ENCODE results near the gene KRT5. TPM values are rescaled to one million over a fixed set of nuclear protein-coding genes. Genes with fewer than 3 reads are reported as not detected.

Gene KRT5
- total and polyA plus RNA-seq, 10 of the 15 experiments (the other 5 are each of a cell fraction or from before 2014, with no cell fraction given): 1.6 TPM; not detected in 9

GRCh38 chr12:52558781-52559445 is 38.7 kb upstream of the KRT5 start:
- no peak overlapping the region for H3K27ac ChIP-seq (ENCODE audit: control insufficient read depth, insufficient read depth)
- no peak overlapping the region for H3K9ac ChIP-seq (ENCODE audit: control insufficient read depth, insufficient read depth, low read length)
- H2AFZ ChIP-seq (ENCODE audit: control insufficient read depth, low read depth, low read length): no peak overlapping the region
- DNase-seq (ENCODE audit: low read depth, low spot score): no peak
- no peaks in the 10 kb centered on the region for H3K4me1 ChIP-seq (ENCODE audit: control insufficient read depth, insufficient read depth, low read length)
- peaks cover 4% of the 10 kb centered on the region in 2 experiments; a peak in 3 of 4 replicates for H3K27me3 ChIP-seq (replicated peaks in 1 of 2; ENCODE audit: control insufficient read depth in 2 of 2, insufficient read depth in 2 of 2, low read length in 1 of 2)
- no peak overlapping the region for H3K4me3 ChIP-seq
- WGBS (ENCODE audit: insufficient coverage, insufficient replicate concordance, low lambda C conversion rate, missing lambda C conversion rate): 23% methylated on average over 8 of the region's 8 CpGs
- ChIA-PET POLR2A (no interaction called here), RAD21 (ENCODE audit: unreplicated experiment) (no interaction called here), SMC1A (ENCODE audit: uncharacterized antibody, unreplicated experiment) (no interaction called here), CTCF (no interaction called here)
- FAIRE-seq: no peak
- no TSS peak for BruUV-seq (replicated peaks)
- no peak overlapping the region for H3K4me2 ChIP-seq (ENCODE audit: control insufficient read depth, insufficient read depth)
- no peaks in the 10 kb centered on the region for H3K79me2 ChIP-seq (ENCODE audit: control insufficient read depth, insufficient read depth, low read length)
- ATAC-seq: no peak
- H3K9me3 ChIP-seq (replicated peaks; ENCODE audit: control insufficient read depth, insufficient read depth, low read length): no peaks in the 10 kb centered on the region
- intact Hi-C loops (cut with micrococcal nuclease; ENCODE audit: unreplicated experiment): no loop called here
- H4K20me1 ChIP-seq (ENCODE audit: control insufficient read depth, insufficient read depth): no peaks in the 10 kb centered on the region
- no peaks in the 10 kb centered on the region for H3K36me3 ChIP-seq (ENCODE audit: control insufficient read depth in 2 of 2, insufficient read depth in 2 of 2, low read length in 1 of 2)
- in situ Hi-C loops (cut with MboI): no loop called here
- no peak for TF ChIP-seq ASH2L (IDR thresholded peaks at IDR 0.05; ENCODE audit: borderline replicate concordance, low read depth)
- no peak for TF ChIP-seq MEF2B (IDR thresholded peaks at IDR 0.05; ENCODE audit: partially characterized antibody, poor library complexity, severe bottlenecking)
- no peak for TF ChIP-seq NR2F1 (conservative IDR thresholded peaks at IDR 0.05)
- TF ChIP-seq KAT2A (conservative IDR thresholded peaks at IDR 0.05; ENCODE audit: control insufficient read depth, low read depth, low read length): no peak
- no peak for TF ChIP-seq TCF12 (IDR thresholded peaks at IDR 0.05; ENCODE audit: low read depth, low read length)
- no peak for TF ChIP-seq TAF1 (IDR thresholded peaks at IDR 0.05; ENCODE audit: borderline replicate concordance, low read depth, low read length)
- no peak for TF ChIP-seq SREBF2 (IDR thresholded peaks at IDR 0.05; ENCODE audit: low read length)
- TF ChIP-seq ZBTB11 (CRISPR knock-in tag; IDR thresholded peaks at IDR 0.05): no peak
- TF ChIP-seq SIN3A (IDR thresholded peaks at IDR 0.05; ENCODE audit: low read depth, low read length): no peak
- no peak for TF ChIP-seq SP1 (IDR thresholded peaks at IDR 0.05; ENCODE audit: low read depth, low read length)
- no peak for TF ChIP-seq RUNX3 (IDR thresholded peaks at IDR 0.05; ENCODE audit: low read length)
- no peak for TF ChIP-seq ZNF207 (IDR thresholded peaks at IDR 0.05; ENCODE audit: borderline replicate concordance)
- TF ChIP-seq ZBTB4 (CRISPR knock-in tag; IDR thresholded peaks at IDR 0.05): no peak
- no peak for TF ChIP-seq CTCF (IDR thresholded peaks at IDR 0.05 in 2 of 3, conservative IDR thresholded peaks at IDR 0.05 in 1 of 3; ENCODE audit: control insufficient read depth in 2 of 3, extremely low read depth in 1 of 3, insufficient read depth in 1 of 3, low read depth in 3 of 3, low read length in 3 of 3)
- no peak for TF ChIP-seq EZH2 (IDR thresholded peaks at IDR 0.05; ENCODE audit: borderline replicate concordance, control insufficient read depth, low read depth, low read length)
- no peak for TF ChIP-seq PML (IDR thresholded peaks at IDR 0.05; ENCODE audit: low read length)
- no peak for TF ChIP-seq RFX5 (IDR thresholded peaks at IDR 0.05; ENCODE audit: low read depth, low read length)

Measured in GM12878 (cell line).